Uterus (tissue), 2 donors: ENCODE results near the gene ABCC6.
"Not testable (repeated sequence)": the region's sequence is repeated elsewhere in the genome, so short reads cannot be mapped to it uniquely, and the experiment has no call there.

ENCODE experiments used
- CTCF ChIP-seq, 4 experiments: fragments of 200-600 bp in 2 of 4; fragments of 450-650 bp in 2 of 4; sonication (generic) in 2 of 4; IDR thresholded peaks; one replicate each; pipeline ENCODE4 v1.5.1; 2016 to 2019; ENCODE audit warnings: antibody characterized with exemption in 4 of 4, mild to moderate bottlenecking in 2 of 4, moderate library complexity in 1 of 4
- POLR2A ChIP-seq, 2 donors: fragments of 450-650 bp; IDR thresholded peaks; one replicate each; pipeline ENCODE4 v1.6.1; 2016; ENCODE audit warnings: antibody characterized with exemption in 2 of 2, mild to moderate bottlenecking in 1 of 2, moderate library complexity in 1 of 2

GRCh38 chr16:16208461-16208860, 14.8 kb downstream of the ABCC6 start:
- TF ChIP-seq CTCF, POLR2A (IDR thresholded peaks at IDR 0.05): not testable (repeated sequence)
